GM23338 (cell line): ENCODE results near the gene EIF4G3.

Experiments used
- CTCF ChIP-seq, 2 experiments: fragments of 200-600 bp in 1 of 2; sonication (generic) in 1 of 2; conservative IDR thresholded peaks; 2 replicates each; pipeline versions ENCODE4 v1.5.1 to v1.6.1; 2016 to 2017; ENCODE audit warnings: antibody characterized with exemption in 2 of 2, low read depth in 2 of 2, mild to moderate bottlenecking in 2 of 2, moderate library complexity in 1 of 2
- EZH2 ChIP-seq: fragments of 200-600 bp; sonication (generic); IDR thresholded peaks from one replicate; pipeline ENCODE4 v1.8.0; 2017; ENCODE audit warnings: antibody characterized with exemption, mild to moderate bottlenecking, low read depth; ENCODE audit not compliant: unreplicated experiment

- TF ChIP-seq EZH2, result no peak
- no peak for TF ChIP-seq CTCF (conservative IDR thresholded peaks at IDR 0.05; ENCODE audit: low read depth in 2 of 2)
Observed at GRCh38 chr1:21131200-21131599, 45.5 kb downstream of the EIF4G3 start.
